Natural killer cell (primary cell): ENCODE data around the gene APOL5. TPM values are rescaled to one million over a fixed set of nuclear protein-coding genes. Genes with fewer than 3 reads are reported as not detected.

Source experiments
- ATAC-seq, 3 donors: fragments of 150-1000 bp in 2 of 3; fragments of 200-7000 bp in 1 of 3; cut with Tn5 transposase; 1 replicate in 1 of 3; 2 replicates in 2 of 3; pipeline ENCODE4 v1.10.0; 2021; ENCODE audit warnings: mild to moderate bottlenecking in 2 of 3, moderate library complexity in 2 of 3
- DNase-seq, 2 donors: peaks; one replicate each; pipeline versions ENCODE4 v3.0.0 to v3.0.0-alpha.2; 2013 to 2021; ENCODE audit warnings: mixed read lengths in 1 of 2
- H3K27ac ChIP-seq: one replicate; pipeline ENCODE4 v1.5.1; 2013; ENCODE audit warnings: mild to moderate bottlenecking, low read length
- H3K27me3 ChIP-seq: one replicate; pipeline ENCODE4 v1.6.1; 2013; ENCODE audit warnings: low read length; ENCODE audit not compliant: control insufficient read depth, insufficient read depth
- H3K36me3 ChIP-seq: one replicate; pipeline ENCODE4 v1.6.1; 2013; ENCODE audit warnings: low read length; ENCODE audit not compliant: control insufficient read depth, insufficient read depth
- H3K4me1 ChIP-seq: one replicate; pipeline ENCODE4 v1.6.1; 2013; ENCODE audit warnings: low read length; ENCODE audit not compliant: control insufficient read depth, insufficient read depth
- H3K4me3 ChIP-seq: one replicate; pipeline ENCODE4 v1.5.1; 2013; ENCODE audit warnings: low read length
- H3K9me3 ChIP-seq: one replicate; pipeline ENCODE4 v1.6.1; 2013; ENCODE audit warnings: low read length; ENCODE audit not compliant: control insufficient read depth, insufficient read depth
- H3K27ac Mint-ChIP-seq, 2 donors: one replicate each; pipeline ENCODE4 v1.8.0; 2022; ENCODE audit warnings: mild to moderate bottlenecking in 2 of 2, mixed read lengths in 2 of 2, moderate library complexity in 1 of 2
- H3K27me3 Mint-ChIP-seq, 2 donors: one replicate each; pipeline ENCODE4 v1.8.0; 2022; ENCODE audit warnings: low read depth in 2 of 2, mixed read lengths in 2 of 2
- H3K36me3 Mint-ChIP-seq: one replicate; pipeline ENCODE4 v1.8.0; 2022; ENCODE audit warnings: mixed read lengths
- H3K4me1 Mint-ChIP-seq, 2 donors: one replicate each; pipeline ENCODE4 v1.8.0; 2022; ENCODE audit warnings: mixed read lengths in 2 of 2
- H3K4me3 Mint-ChIP-seq: one replicate; pipeline ENCODE4 v1.8.0; 2022; ENCODE audit warnings: mild to moderate bottlenecking, moderate library complexity, mixed read lengths
- H3K9me3 Mint-ChIP-seq, 2 donors: one replicate each; pipeline ENCODE4 v1.8.0; 2022; ENCODE audit warnings: mixed read lengths in 2 of 2
- WGBS: methylation state at CpG from one replicate; pipeline ENCODE4 v1.1.7; 2013; ENCODE audit warnings: missing lambda C conversion rate; ENCODE audit not compliant: insufficient coverage; 5-methylcytosine and 5-hydroxymethylcytosine counted together
- intact Hi-C: fragments of 100-400 bp; cut with micrococcal nuclease; formaldehyde crosslinking; loops from one replicate; pipeline ENCODE4 v1.14.2; 2022
- total RNA-seq, 4 donors: library from RNA; stranded (reverse); fragments of 120-200 nt in 1 of 4; gene quantifications; one replicate each; pipeline versions ENCODE4 v1.2.3 to v1.2.4, GENCODE V29; 2013 to 2022
- TF ChIP-seq, protein P1 (sequence below): fragments of 200-600 bp; IDR thresholded peaks from one replicate; pipeline ENCODE4 v1.8.0; 2022; ENCODE audit warnings: antibody characterized with exemption

Gene APOL5
- total RNA-seq, 3 donors from 2014 or later (not counting 1 experiment from before 2014, with no cell fraction given) = not detected

DNA sequence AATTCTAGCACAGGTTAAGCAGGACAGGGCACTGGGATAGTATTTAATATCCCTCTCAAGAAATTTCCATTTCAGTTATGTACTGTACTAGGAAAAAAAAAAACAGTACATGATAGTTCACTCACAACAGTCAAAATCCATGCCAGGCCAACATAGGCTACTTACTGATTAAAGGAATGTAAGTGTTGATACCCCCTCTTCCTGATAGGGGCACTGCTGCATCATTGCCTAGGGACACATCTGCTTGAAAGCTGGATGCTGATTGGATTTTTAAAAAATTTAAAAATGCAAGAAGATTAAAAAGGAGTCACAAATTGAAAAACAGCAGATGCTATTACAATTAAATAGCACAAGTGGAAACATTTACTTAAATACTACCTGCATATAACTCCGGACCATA lies 43.4 kb downstream of the APOL5 start:
- Histone ChIP-seq H3K9me3 (no peaks in the 10 kb centered on the region), H3K27me3 (no peaks in the 10 kb centered on the region), H3K4me3 (no peak overlapping the region), H3K4me1 (no peaks in the 10 kb centered on the region), H3K27ac (no peak overlapping the region), H3K36me3 (no peaks in the 10 kb centered on the region)
- Mint-ChIP-seq H3K36me3 (no peaks in the 10 kb centered on the region), H3K27me3 (peaks cover 0 to 18% of the 10 kb centered on the region in 2 donors), H3K4me3 (no peak overlapping the region), H3K9me3 (no peaks in the 10 kb centered on the region), H3K27ac (no peak overlapping the region), H3K4me1 (no peaks in the 10 kb centered on the region)
- 100% methylated on average over 1 of the region's 1 CpG for whole genome bisulfite sequencing
- TF ChIP-seq, protein P1, sequence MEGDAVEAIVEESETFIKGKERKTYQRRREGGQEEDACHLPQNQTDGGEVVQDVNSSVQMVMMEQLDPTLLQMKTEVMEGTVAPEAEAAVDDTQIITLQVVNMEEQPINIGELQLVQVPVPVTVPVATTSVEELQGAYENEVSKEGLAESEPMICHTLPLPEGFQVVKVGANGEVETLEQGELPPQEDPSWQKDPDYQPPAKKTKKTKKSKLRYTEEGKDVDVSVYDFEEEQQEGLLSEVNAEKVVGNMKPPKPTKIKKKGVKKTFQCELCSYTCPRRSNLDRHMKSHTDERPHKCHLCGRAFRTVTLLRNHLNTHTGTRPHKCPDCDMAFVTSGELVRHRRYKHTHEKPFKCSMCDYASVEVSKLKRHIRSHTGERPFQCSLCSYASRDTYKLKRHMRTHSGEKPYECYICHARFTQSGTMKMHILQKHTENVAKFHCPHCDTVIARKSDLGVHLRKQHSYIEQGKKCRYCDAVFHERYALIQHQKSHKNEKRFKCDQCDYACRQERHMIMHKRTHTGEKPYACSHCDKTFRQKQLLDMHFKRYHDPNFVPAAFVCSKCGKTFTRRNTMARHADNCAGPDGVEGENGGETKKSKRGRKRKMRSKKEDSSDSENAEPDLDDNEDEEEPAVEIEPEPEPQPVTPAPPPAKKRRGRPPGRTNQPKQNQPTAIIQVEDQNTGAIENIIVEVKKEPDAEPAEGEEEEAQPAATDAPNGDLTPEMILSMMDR = no peak
- ATAC-seq = no peak
- intact Hi-C loops = loop anchor here (5.0 kb wide), 1 partner anchor 161 kb away; no protein-coding TSS in a partner anchor
- no peak for DNase-seq

DNA sequence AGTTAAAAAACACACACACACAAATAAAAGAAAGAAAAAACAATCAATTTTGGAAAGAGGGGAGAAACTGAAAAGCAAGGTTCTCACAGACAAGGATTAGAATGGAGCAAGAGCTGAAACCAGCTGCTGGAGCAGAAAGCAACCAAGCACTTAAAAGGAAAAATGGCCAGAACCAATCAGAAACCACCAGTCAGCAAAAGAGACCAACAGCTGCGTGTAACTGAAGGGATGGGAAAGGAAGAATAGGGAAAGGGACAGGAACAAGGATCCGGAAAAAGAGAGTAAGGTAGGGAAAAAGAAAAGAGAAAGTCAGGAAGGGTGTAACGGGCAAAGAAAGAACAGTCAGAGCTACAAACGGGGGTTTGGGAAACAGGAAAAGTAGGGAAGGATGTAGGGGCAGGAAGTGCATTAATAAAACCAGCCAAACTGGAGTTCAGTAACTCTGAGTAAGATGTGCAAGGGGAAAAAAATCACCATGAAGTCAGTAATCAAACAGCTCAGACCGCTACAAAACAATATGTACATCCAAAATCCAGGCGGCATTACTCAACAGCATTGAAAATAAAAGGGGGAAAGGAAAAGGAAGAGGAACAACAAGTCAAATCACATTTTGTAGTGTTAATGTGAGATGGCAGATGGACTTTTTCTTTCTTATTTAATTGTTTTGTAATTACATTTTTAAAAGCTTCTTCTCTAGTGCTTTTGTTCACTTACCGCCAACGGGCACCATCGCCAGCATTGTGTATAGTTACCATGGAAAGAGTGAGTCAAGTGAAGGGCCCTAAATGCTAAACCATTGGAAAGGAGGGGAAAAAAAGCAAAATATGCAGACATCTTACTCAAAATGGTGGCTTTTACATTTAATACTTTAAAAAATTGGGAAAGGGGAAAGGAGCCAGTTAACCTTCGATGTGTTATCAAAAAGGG lies 49.2 kb downstream of the APOL5 start:
- H3K9me3 Mint-ChIP-seq = no peaks in the 10 kb centered on the region
- intact Hi-C loops = no loop called here
- H3K4me3 ChIP-seq = no peak overlapping the region
- H3K9me3 ChIP-seq = no peaks in the 10 kb centered on the region
- TF ChIP-seq, protein P1 = no peak
- H3K4me1 ChIP-seq = no peaks in the 10 kb centered on the region
- WGBS = 91% methylated on average over 7 of the region's 10 CpGs
- H3K4me1 Mint-ChIP-seq = no peaks in the 10 kb centered on the region
- DNase-seq (no peak), ATAC-seq (no peak)
- peaks cover 5 to 24% of the 10 kb centered on the region in 2 donors for H3K27me3 Mint-ChIP-seq
- H3K36me3 Mint-ChIP-seq = no peaks in the 10 kb centered on the region
- no peaks in the 10 kb centered on the region for H3K36me3 ChIP-seq
- H3K4me3 Mint-ChIP-seq = no peak overlapping the region
- H3K27ac Mint-ChIP-seq = no peak overlapping the region
- no peaks in the 10 kb centered on the region for H3K27me3 ChIP-seq
- H3K27ac ChIP-seq = no peak overlapping the region

DNA sequence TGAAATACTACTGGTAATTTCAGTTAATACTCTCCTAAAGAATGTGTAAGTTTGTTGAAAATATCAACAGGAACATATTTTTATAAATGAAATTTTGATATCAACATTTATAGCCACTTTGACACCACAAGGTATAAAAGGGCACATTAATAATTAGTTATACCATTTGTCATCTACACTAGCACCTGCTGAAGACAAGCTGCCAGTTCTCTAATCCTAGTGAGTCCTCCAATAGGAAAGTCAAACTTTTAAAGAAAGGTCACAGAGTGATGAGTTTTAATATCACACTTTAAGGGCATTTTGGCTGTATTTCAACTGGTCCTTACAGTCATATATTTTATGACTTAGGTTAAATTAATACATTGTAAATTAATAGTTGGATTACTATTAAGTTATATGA lies 52.3 kb downstream of the APOL5 start:
- H3K4me1 ChIP-seq = no peaks in the 10 kb centered on the region
- Mint-ChIP-seq H3K9me3 (no peaks in the 10 kb centered on the region), H3K4me3 (no peak overlapping the region), H3K4me1 (no peaks in the 10 kb centered on the region), H3K27me3 (peaks cover 8 to 10% of the 10 kb centered on the region in 2 donors), H3K36me3 (no peaks in the 10 kb centered on the region), H3K27ac (no peak overlapping the region)
- H3K9me3 ChIP-seq = no peaks in the 10 kb centered on the region
- H3K36me3 ChIP-seq = no peaks in the 10 kb centered on the region
- H3K4me3 ChIP-seq = no peak overlapping the region
- no peaks in the 10 kb centered on the region for H3K27me3 ChIP-seq
- H3K27ac ChIP-seq = no peak overlapping the region
- intact Hi-C loops = no loop called here
- no peak for ATAC-seq
- TF ChIP-seq, protein P1 = no peak
- no peak for DNase-seq
